GM18867 (cell line): ENCODE measurements around the gene CS.
A peak's percentile ranks its signal among the peaks of the same experiment; 100 is the strongest.

Source experiments
- ATAC-seq: cut with Tn5 transposase; IDR thresholded peaks from one replicate; pipeline ENCODE4 v1.9.1; 2021; ENCODE audit warnings: mild to moderate bottlenecking, moderate library complexity; ENCODE audit not compliant: unreplicated experiment

Gene CS

GRCh38 chr12:56253091-56253490 is 47.0 kb downstream of the CS start:
- no peak for ATAC-seq

GRCh38 chr12:56252649-56253048 is 47.5 kb downstream of the CS start:
- no peak for ATAC-seq

GRCh38 chr12:56248711-56249110 is 51.4 kb downstream of the CS start:
- ATAC-seq = no peak

DNA sequence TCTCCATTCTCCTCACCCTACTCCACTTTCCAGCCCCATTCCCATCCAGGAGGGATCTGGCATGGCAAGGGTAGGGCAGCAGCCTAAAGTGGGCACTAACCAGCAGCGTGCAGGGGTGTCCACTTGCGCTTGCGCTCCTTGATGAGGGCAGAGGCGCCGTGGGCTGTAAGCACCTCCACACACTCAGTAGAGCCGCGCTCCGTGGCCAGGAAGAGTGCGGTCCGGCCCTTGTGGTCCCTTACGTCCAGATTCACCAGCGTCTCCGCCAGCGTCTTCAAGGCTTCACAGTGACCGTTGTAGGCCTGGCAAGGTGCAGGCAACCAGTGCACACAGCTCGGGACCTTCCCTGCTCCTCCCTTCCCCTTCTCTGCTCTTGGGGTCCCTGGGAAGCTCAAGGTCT is 52.2 kb downstream of the CS start:
- no peak for ATAC-seq

GRCh38 chr12:56244494-56244893 is 55.6 kb downstream of the CS start:
- no peak for ATAC-seq

DNA sequence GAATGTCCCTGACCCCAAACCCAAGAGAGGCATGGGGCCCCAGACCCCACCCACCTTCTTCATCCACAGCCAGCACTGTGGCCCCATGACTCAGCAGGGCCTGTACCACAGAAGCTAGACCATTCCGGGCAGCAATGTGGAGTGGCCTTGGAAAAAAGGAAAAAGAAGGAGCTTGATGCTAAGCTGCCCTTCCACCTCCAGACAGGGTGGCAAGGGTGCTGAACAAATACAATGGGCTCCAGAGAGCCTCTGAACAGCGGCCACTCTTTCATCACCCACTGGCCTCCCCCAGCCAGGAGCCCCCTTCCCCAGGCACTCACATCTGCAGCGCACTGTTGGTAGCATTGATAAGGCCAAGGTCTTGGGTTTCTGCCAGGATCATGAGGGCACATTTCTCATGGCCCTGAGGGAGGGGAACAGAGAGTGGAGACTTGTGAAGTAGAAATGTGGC is 56.4 kb downstream of the CS start:
- ATAC-seq = no peak

- no peak for ATAC-seq
Measured at GRCh38 chr12:56242986-56243385, 57.1 kb downstream of the CS start.

DNA sequence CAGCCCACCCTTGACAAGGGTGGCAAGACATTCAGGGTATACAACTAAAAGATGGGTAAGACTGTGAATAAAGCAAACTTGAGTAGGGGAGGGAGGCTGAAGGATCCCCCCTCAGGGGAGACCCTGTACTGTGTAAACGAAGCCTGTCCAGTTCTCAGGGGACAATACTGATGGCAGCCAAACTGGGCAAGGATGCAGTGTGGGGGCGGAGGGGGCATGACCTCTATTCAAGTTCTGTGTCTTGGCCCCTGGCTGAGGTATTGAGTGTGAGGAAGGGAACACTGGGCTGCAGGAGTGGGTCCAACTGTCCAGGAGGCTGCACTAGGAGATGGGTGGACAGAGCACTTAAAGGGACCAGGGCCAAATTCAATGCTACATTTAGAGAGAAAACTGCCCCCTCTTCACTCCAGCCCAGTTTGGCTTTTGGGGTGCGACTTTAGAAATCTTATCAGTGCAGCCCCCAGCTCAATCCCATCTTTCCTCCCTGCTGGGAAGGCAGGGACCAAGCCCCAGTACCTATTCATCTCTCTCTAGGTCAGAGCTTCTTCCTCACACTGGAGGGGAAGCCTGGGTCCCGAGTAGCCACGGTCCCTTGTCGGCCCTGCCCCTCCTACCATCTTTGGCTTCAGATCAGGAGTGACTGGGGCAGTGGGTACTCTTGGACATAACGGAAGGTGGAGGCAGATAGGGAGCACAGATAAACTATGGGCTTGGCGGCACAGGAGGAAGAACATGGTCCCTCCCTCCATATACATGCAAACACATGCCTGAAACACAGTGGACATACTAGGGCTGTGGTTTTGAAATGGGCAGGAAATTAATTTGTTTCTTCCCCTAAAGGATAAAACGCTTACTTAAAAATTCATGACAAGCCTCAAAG is 58.5 kb downstream of the CS start:
- ATAC-seq = no peak

DNA sequence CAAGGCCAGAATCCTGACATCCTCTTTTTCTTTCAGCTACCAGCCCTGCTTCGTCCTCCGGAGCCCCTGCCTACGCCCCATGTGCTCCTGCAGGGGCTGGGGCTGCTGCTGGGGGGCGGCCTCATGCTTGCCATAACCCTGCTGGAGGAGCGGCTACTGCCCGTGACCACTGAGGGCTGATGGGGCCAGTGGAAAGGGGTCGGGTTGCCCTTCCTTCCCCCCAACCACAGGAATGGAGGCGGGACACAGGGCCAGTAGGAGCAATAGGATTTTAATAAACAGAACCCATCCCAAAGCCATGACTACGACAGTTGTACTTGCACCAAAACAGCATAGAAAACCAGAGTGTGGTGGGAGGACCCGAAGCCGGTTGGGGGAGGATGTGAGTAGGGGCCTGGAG is 62.6 kb downstream of the CS start:
- no peak for ATAC-seq

DNA sequence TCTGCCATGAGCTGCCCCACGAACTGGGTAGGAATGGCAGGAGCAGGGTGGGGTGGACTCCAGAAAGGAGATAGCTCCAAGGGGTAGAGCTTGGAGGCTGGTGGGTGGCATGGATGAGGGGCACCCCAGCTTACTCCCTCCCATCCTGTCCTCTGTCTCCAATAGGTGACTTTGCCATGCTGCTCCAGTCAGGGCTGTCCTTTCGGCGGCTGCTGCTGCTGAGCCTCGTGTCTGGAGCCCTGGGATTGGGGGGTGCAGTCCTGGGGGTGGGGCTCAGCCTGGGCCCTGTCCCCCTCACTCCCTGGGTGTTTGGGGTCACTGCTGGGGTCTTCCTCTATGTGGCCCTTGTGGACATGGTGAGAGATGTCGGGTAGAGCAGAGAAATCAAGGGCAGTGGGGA is 63.1 kb downstream of the CS start:
- no peak for ATAC-seq

- ATAC-seq = no peak
Measured at GRCh38 chr12:56236091-56236490, 64.0 kb downstream of the CS start.

GRCh38 chr12:56234746-56235436 is 65.2 kb downstream of the CS start:
- no peak for ATAC-seq

- no peak for ATAC-seq
Measured at GRCh38 chr12:56231184-56231582, 68.9 kb downstream of the CS start.

GRCh38 chr12:56230432-56231183 is 69.5 kb downstream of the CS start:
- ATAC-seq = no peak

GRCh38 chr12:56229916-56230431 is 70.2 kb downstream of the CS start, which contains the start of gene SLC39A5:
Gene SLC39A5, plus strand, starts transcription at chr12:56230051. Its CDS starts 1,224 bp downstream, at chr12:56231275.
- ATAC-seq = no peak

- no peak for ATAC-seq
Measured at GRCh38 chr12:56229082-56229481, 71.0 kb downstream of the CS start.

GRCh38 chr12:56224954-56225353 is 75.2 kb downstream of the CS start:
- ATAC-seq = no peak

GRCh38 chr12:56224102-56224701 is 75.9 kb downstream of the CS start, which contains the start of gene NABP2:
Gene NABP2, plus strand, starts transcription at chr12:56224342. Its CDS starts 515 bp downstream, at chr12:56224857.
- peak; percentile 75 for ATAC-seq

- no peak for ATAC-seq
Measured at GRCh38 chr12:56223571-56224101, 76.5 kb downstream of the CS start.

GRCh38 chr12:56222531-56222895 is 77.6 kb downstream of the CS start:
- no peak for ATAC-seq
